Rectal smooth muscle tissue (tissue), 1 donor: ENCODE results near the gene NUTM2F.
"Not testable (repeated sequence)": the region's sequence is repeated elsewhere in the genome, so short reads cannot be mapped to it uniquely, and the experiment has no call there.

Source experiments
- H3K27ac ChIP-seq: one replicate; pipeline ENCODE4 v1.7.0; 2013; ENCODE audit warnings: low read depth, low read length, inconsistent platforms
- H3K27me3 ChIP-seq: one replicate; pipeline ENCODE4 v1.7.0; 2013; ENCODE audit warnings: low read length; ENCODE audit not compliant: control insufficient read depth, insufficient read depth
- H3K36me3 ChIP-seq: one replicate; pipeline ENCODE4 v1.7.0; 2013; ENCODE audit warnings: low read length; ENCODE audit not compliant: control insufficient read depth, insufficient read depth
- H3K4me1 ChIP-seq: one replicate; pipeline ENCODE4 v1.7.0; 2013; ENCODE audit warnings: low read length; ENCODE audit not compliant: control insufficient read depth, insufficient read depth
- H3K4me3 ChIP-seq: one replicate; pipeline ENCODE4 v1.7.0; 2013; ENCODE audit warnings: low read length
- H3K9ac ChIP-seq: one replicate; pipeline ENCODE4 v1.7.0; 2013; ENCODE audit warnings: low read length

The NUTM2F gene

GRCh38 chr9:94339657-94340056, 11.2 kb upstream of the NUTM2F start:
- H3K27ac ChIP-seq, H3K4me1 ChIP-seq, H3K27me3 ChIP-seq, H3K9ac ChIP-seq, H3K36me3 ChIP-seq, H3K4me3 ChIP-seq: not testable (repeated sequence)

- not testable (repeated sequence) for H3K4me1 ChIP-seq, H3K27me3 ChIP-seq, H3K27ac ChIP-seq, H3K9ac ChIP-seq, H3K36me3 ChIP-seq, H3K4me3 ChIP-seq
Measured at GRCh38 chr9:94338723-94339122, 10.3 kb upstream of the NUTM2F start.

GRCh38 chr9:94336445-94336844, 8.0 kb upstream of the NUTM2F start:
- not testable (repeated sequence) for H3K27ac ChIP-seq, H3K36me3 ChIP-seq, H3K4me3 ChIP-seq, H3K9ac ChIP-seq, H3K4me1 ChIP-seq, H3K27me3 ChIP-seq

GRCh38 chr9:94325583-94325982, 2.9 kb downstream of the NUTM2F start:
- H3K4me3 ChIP-seq, H3K9ac ChIP-seq, H3K4me1 ChIP-seq, H3K27ac ChIP-seq, H3K36me3 ChIP-seq, H3K27me3 ChIP-seq: not testable (repeated sequence)

GRCh38 chr9:94323153-94323798, 5.2 kb downstream of the NUTM2F start:
- not testable (repeated sequence) for H3K27ac ChIP-seq, H3K4me1 ChIP-seq, H3K27me3 ChIP-seq, H3K36me3 ChIP-seq, H3K4me3 ChIP-seq, H3K9ac ChIP-seq

- H3K9ac ChIP-seq, H3K4me1 ChIP-seq, H3K27me3 ChIP-seq, H3K27ac ChIP-seq, H3K36me3 ChIP-seq, H3K4me3 ChIP-seq: not testable (repeated sequence)
Measured at GRCh38 chr9:94322342-94322940, 6.0 kb downstream of the NUTM2F start.

GRCh38 chr9:94317949-94318657, 10.3 kb downstream of the NUTM2F start:
- not testable (repeated sequence) for H3K9ac ChIP-seq, H3K4me3 ChIP-seq, H3K27me3 ChIP-seq, H3K4me1 ChIP-seq, H3K27ac ChIP-seq, H3K36me3 ChIP-seq

- not testable (repeated sequence) for H3K36me3 ChIP-seq, H3K9ac ChIP-seq, H3K4me3 ChIP-seq, H3K27ac ChIP-seq, H3K4me1 ChIP-seq, H3K27me3 ChIP-seq
Measured at GRCh38 chr9:94316236-94316635, 12.2 kb downstream of the NUTM2F start.

- H3K36me3 ChIP-seq, H3K4me1 ChIP-seq, H3K27ac ChIP-seq, H3K4me3 ChIP-seq, H3K27me3 ChIP-seq, H3K9ac ChIP-seq: not testable (repeated sequence)
Measured at GRCh38 chr9:94315034-94315984, 13.1 kb downstream of the NUTM2F start.

GRCh38 chr9:94303321-94303720, 25.1 kb downstream of the NUTM2F start:
- Histone ChIP-seq H3K36me3 (no peaks in the 10 kb centered on the region), H3K9ac (no peak overlapping the region), H3K4me1 (peaks cover 4% of the 10 kb centered on the region), H3K27me3 (no peaks in the 10 kb centered on the region), H3K27ac (no peak overlapping the region), H3K4me3 (no peak overlapping the region)

GRCh38 chr9:94302426-94302825, 26.0 kb downstream of the NUTM2F start:
- Histone ChIP-seq H3K36me3 (no peaks in the 10 kb centered on the region), H3K27ac (no peak overlapping the region), H3K4me3 (no peak overlapping the region), H3K27me3 (no peaks in the 10 kb centered on the region), H3K4me1 (peaks cover 4% of the 10 kb centered on the region), H3K9ac (no peak overlapping the region)

GRCh38 chr9:94301583-94301982, 26.9 kb downstream of the NUTM2F start:
- H3K9ac ChIP-seq = no peak overlapping the region
- no peaks in the 10 kb centered on the region for H3K36me3 ChIP-seq
- H3K27ac ChIP-seq = no peak overlapping the region
- H3K27me3 ChIP-seq = no peaks in the 10 kb centered on the region
- H3K4me1 ChIP-seq = peaks cover 4% of the 10 kb centered on the region
- no peak overlapping the region for H3K4me3 ChIP-seq
